K562 (cell line): ENCODE results near the gene EIF2S1. TPM values are rescaled to one million over a fixed set of nuclear protein-coding genes. Genes with fewer than 3 reads are reported as not detected.

Experiments
- E2F1 ChIP-seq: sonication (generic); formaldehyde crosslinking; IDR thresholded peaks from 2 replicates; pipeline ENCODE4 v1.8.1; 2023; ENCODE audit warnings: mild to moderate bottlenecking, missing genetic modification reagents, moderate library complexity
- ELK1 ChIP-seq: sonication (generic); formaldehyde crosslinking; IDR thresholded peaks from 2 replicates; pipeline ENCODE4 v1.8.1; 2022; ENCODE audit warnings: missing genetic modification reagents
- ETV1 ChIP-seq: fragments of 450-650 bp; conservative IDR thresholded peaks from 2 replicates; pipeline ENCODE4 v1.6.1; 2016; ENCODE audit warnings: missing genetic modification characterization, control low read depth, low read depth, missing compliant biosample characterization
- EWSR1 ChIP-seq: fragments of 450-650 bp; IDR thresholded peaks from 2 replicates; pipeline ENCODE4 v1.6.1; 2018; ENCODE audit warnings: borderline replicate concordance, mild to moderate bottlenecking, low read depth, moderate library complexity; ENCODE audit not compliant: partially characterized antibody
- MAZ ChIP-seq, 2 experiments: fragments of 450-650 bp in 1 of 2; sonication (generic) in 1 of 2; formaldehyde crosslinking; IDR thresholded peaks in 1 of 2; conservative IDR thresholded peaks in 1 of 2; 2 replicates each; pipeline versions ENCODE4 v1.4.0 to v1.5.0; 2020; ENCODE audit warnings: mild to moderate bottlenecking in 1 of 2, missing genetic modification reagents in 1 of 2
- NFRKB ChIP-seq: fragments of 450-650 bp; IDR thresholded peaks from 2 replicates; pipeline ENCODE4 v1.6.1; 2016; ENCODE audit warnings: low read depth
- PBX2 ChIP-seq, 2 experiments: IDR thresholded peaks in 1 of 2; conservative IDR thresholded peaks in 1 of 2; 2 replicates each; pipeline ENCODE4 v1.6.1; 2016; ENCODE audit warnings: low read depth in 2 of 2, mild to moderate bottlenecking in 1 of 2, missing compliant biosample characterization in 1 of 2, missing genetic modification characterization in 1 of 2, moderate library complexity in 1 of 2
- RCOR1 ChIP-seq, 2 experiments: IDR thresholded peaks; 2 replicates each; pipeline ENCODE4 v1.6.1; 2012; ENCODE audit warnings: low read depth in 2 of 2, low read length in 2 of 2, borderline replicate concordance in 1 of 2, improper control_type of control experiment in 1 of 2
- RFX1 ChIP-seq: fragments of 450-650 bp; IDR thresholded peaks from 2 replicates; pipeline ENCODE4 v1.6.1; 2016; ENCODE audit warnings: mild to moderate bottlenecking, moderate library complexity
- SMARCA5 ChIP-seq: fragments of 450-650 bp; IDR thresholded peaks from 2 replicates; pipeline ENCODE4 v1.6.1; 2016
- SNRNP70 ChIP-seq: fragments of 200-400 bp; formaldehyde crosslinking; optimal IDR thresholded peaks from 2 replicates; pipeline ENCODE3; 2017; ENCODE audit warnings: low read depth, low read length
- SRF ChIP-seq, 2 experiments: fragments of 250-450, 450-650 bp in 1 of 2; sonication (Bioruptor Pico) in 1 of 2; sonication (generic) in 1 of 2; formaldehyde crosslinking; IDR thresholded peaks; 2 replicates each; pipeline versions ENCODE4 v1.5.0 to v1.5.1; 2020 to 2022; ENCODE audit warnings: mild to moderate bottlenecking in 1 of 2, missing genetic modification reagents in 1 of 2
- TEAD4 ChIP-seq, 2 experiments: sonication (generic) in 1 of 2; formaldehyde crosslinking in 1 of 2; IDR thresholded peaks; 2 replicates each; pipeline versions ENCODE4 v1.6.1 to v1.8.0; 2012 to 2022; ENCODE audit warnings: borderline replicate concordance in 1 of 2, inconsistent platforms in 1 of 2, low read length in 1 of 2, mild to moderate bottlenecking in 1 of 2, missing genetic modification reagents in 1 of 2
- ZBTB34 ChIP-seq: fragments of 250-450 bp; sonication (Bioruptor Pico); IDR thresholded peaks from 2 replicates; pipeline ENCODE4 v1.8.0; 2021; ENCODE audit warnings: mild to moderate bottlenecking, moderate library complexity
- ZHX1 ChIP-seq: fragments of 150-350 bp; conservative IDR thresholded peaks from 2 replicates; pipeline ENCODE4 v1.6.1; 2014; ENCODE audit warnings: low read length
- polyA plus RNA-seq, 8 experiments: library from polyadenylated mRNA; depleted of rRNA in 4 of 8; stranded (reverse) in 5 of 8; unstranded in 3 of 8; fragments of >200 nt; fragmentation: Nextera tagmentation in 2 of 8; fragmentation: Illumina TruSeq in 1 of 8; extraction: Ambion mirVana in 2 of 8; extraction: Trizol in 1 of 8; gene quantifications; 2 replicates each; pipeline versions ENCODE4 v1.2.1 to v1.2.3, GENCODE V29; 2011 to 2014; ENCODE audit warnings: inconsistent platforms in 1 of 8, missing spikeins in 1 of 8
- total RNA-seq, 7 experiments: library from RNA; depleted of rRNA in 6 of 7; stranded (reverse); fragments of >200 nt in 6 of 7; fragmentation: Illumina TruSeq in 2 of 7; extraction: Trizol in 2 of 7; gene quantifications; 2 replicates each; pipeline versions ENCODE4 v1.2.1 to v1.2.3, GENCODE V29; 2011 to 2021; ENCODE audit warnings: low replicate concordance in 1 of 7

EIF2S1 gene
- total and polyA plus RNA-seq, 9 of the 15 experiments (the other 6 are each of a cell fraction or from before 2014, with no cell fraction given) = 216 to 1,018 (median 332) TPM

GRCh38 chr14:67416085-67416484, 56.0 kb downstream of the EIF2S1 start (continued):
- no peak for TF ChIP-seq PBX2 (CRISPR knock-in tag; IDR thresholded peaks at IDR 0.05; ENCODE audit: low read depth)
- TF ChIP-seq PBX2 (tag; conservative IDR thresholded peaks at IDR 0.05; ENCODE audit: low read depth) = no peak
- TF ChIP-seq RFX1 = no peak
- no peak for TF ChIP-seq SNRNP70
- TF ChIP-seq RCOR1 (IDR thresholded peaks at IDR 0.05; ENCODE audit: borderline replicate concordance in 1 of 2, low read depth in 2 of 2, low read length in 2 of 2) = peak in 1 of 2 experiments; percentile 90; a peak in 2 of 4 replicates
- peak; percentile 45; the same call in 1 of the 2 replicates for TF ChIP-seq TEAD4 (IDR thresholded peaks at IDR 0.05; ENCODE audit: low read length)
- no peak for TF ChIP-seq TEAD4 (CRISPR knock-in tag; IDR thresholded peaks at IDR 0.05; ENCODE audit: borderline replicate concordance)
- no peak for TF ChIP-seq ETV1 (tag)
- no peak for TF ChIP-seq NFRKB
- no peak for TF ChIP-seq E2F1 (CRISPR knock-in tag)
- 0 out of 4 replicates have a peak, but pooled peaks of 1 of the 2 experiments have one; percentile 20 for TF ChIP-seq MAZ (CRISPR knock-in tag; conservative IDR thresholded peaks at IDR 0.05 in 1 of 2, IDR thresholded peaks at IDR 0.05 in 1 of 2)
- no peak for TF ChIP-seq ZHX1
- TF ChIP-seq ELK1 (CRISPR knock-in tag) = no peak
- TF ChIP-seq ZBTB34 (CRISPR knock-in tag) = no peak
- no peak for TF ChIP-seq SRF (CRISPR knock-in tag; IDR thresholded peaks at IDR 0.05)
- no peak for TF ChIP-seq SMARCA5
- TF ChIP-seq EWSR1 = no peak
